RWPE2 (cell line): ENCODE results near the gene FUNDC2.

Experiments
- ATAC-seq: fragments of 200-7000 bp; cut with Tn5 transposase; 3 replicates; pipeline ENCODE4 v1.9.1; 2021; ENCODE audit warnings: low read depth
- DNase-seq: peaks from one replicate; pipeline ENCODE4 v3.0.0-alpha.2; 2020; ENCODE audit warnings: low spot score
- H3K27ac ChIP-seq: fragments of 450-650 bp; 2 replicates; pipeline ENCODE4 v1.5.1; 2017; ENCODE audit warnings: mild to moderate bottlenecking; ENCODE audit not compliant: poor library complexity, severe bottlenecking
- H3K27me3 ChIP-seq: fragments of 250-450 bp; sonication (Bioruptor Pico); 2 replicates; pipeline ENCODE4 v1.5.1; 2021; ENCODE audit warnings: mild to moderate bottlenecking, moderate library complexity; ENCODE audit not compliant: insufficient read depth, poor library complexity, severe bottlenecking
- H3K36me3 ChIP-seq: fragments of 250-450 bp; sonication (Bioruptor Pico); 2 replicates; pipeline ENCODE4 v1.5.1; 2020; ENCODE audit warnings: low read depth, mild to moderate bottlenecking, moderate library complexity
- H3K4me1 ChIP-seq: fragments of 250-450 bp; sonication (Bioruptor Pico); 2 replicates; pipeline ENCODE4 v1.5.1; 2021; ENCODE audit warnings: mild to moderate bottlenecking, moderate library complexity; ENCODE audit not compliant: insufficient read depth, poor library complexity, severe bottlenecking
- H3K4me3 ChIP-seq: fragments of 250-450 bp; sonication (Bioruptor Pico); 2 replicates; pipeline ENCODE4 v1.5.1; 2021; ENCODE audit warnings: mild to moderate bottlenecking, moderate library complexity; ENCODE audit not compliant: severe bottlenecking
- H3K9me3 ChIP-seq: fragments of 250-450 bp; sonication (Bioruptor Pico); 2 replicates; pipeline ENCODE4 v1.5.1; 2021; ENCODE audit warnings: mild to moderate bottlenecking, moderate library complexity; ENCODE audit not compliant: severe bottlenecking
- TF ChIP-seq, protein P1 (sequence below): fragments of 450-650 bp; IDR thresholded peaks from one replicate; pipeline ENCODE4 v1.5.1; 2017; ENCODE audit warnings: mild to moderate bottlenecking, moderate library complexity; ENCODE audit not compliant: poor library complexity, severe bottlenecking

The FUNDC2 gene

DNA sequence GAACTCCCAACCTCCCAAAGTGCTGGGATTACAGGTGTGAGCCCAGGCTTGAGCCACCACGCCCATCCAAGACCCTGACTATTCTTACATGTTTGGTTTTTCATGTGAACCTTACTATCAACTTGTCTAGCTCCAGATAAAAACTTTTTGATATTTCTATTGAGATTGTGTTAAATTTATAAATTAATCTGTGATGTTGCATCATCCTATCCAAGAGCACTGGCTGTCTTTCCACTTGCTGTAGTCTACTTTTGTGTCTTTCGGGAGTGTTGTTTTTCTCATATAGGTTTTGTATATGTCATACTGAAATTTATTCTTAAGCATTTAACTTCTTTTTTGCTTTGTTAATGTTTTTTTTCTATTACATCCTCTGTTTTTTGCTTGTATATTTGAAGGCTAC lies 79.3 kb downstream of the FUNDC2 start:
- ATAC-seq (no peak), DNase-seq (no peak)
- no peaks in the 10 kb centered on the region for H3K27me3 ChIP-seq
- H3K27ac ChIP-seq, result no peak overlapping the region
- TF ChIP-seq, protein P1, sequence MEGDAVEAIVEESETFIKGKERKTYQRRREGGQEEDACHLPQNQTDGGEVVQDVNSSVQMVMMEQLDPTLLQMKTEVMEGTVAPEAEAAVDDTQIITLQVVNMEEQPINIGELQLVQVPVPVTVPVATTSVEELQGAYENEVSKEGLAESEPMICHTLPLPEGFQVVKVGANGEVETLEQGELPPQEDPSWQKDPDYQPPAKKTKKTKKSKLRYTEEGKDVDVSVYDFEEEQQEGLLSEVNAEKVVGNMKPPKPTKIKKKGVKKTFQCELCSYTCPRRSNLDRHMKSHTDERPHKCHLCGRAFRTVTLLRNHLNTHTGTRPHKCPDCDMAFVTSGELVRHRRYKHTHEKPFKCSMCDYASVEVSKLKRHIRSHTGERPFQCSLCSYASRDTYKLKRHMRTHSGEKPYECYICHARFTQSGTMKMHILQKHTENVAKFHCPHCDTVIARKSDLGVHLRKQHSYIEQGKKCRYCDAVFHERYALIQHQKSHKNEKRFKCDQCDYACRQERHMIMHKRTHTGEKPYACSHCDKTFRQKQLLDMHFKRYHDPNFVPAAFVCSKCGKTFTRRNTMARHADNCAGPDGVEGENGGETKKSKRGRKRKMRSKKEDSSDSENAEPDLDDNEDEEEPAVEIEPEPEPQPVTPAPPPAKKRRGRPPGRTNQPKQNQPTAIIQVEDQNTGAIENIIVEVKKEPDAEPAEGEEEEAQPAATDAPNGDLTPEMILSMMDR, result no peak
- no peaks in the 10 kb centered on the region for H3K4me1 ChIP-seq
- H3K9me3 ChIP-seq, result no peaks in the 10 kb centered on the region
- no peak overlapping the region for H3K4me3 ChIP-seq
- no peaks in the 10 kb centered on the region; the same call in 1 of the 2 replicates for H3K36me3 ChIP-seq

DNA sequence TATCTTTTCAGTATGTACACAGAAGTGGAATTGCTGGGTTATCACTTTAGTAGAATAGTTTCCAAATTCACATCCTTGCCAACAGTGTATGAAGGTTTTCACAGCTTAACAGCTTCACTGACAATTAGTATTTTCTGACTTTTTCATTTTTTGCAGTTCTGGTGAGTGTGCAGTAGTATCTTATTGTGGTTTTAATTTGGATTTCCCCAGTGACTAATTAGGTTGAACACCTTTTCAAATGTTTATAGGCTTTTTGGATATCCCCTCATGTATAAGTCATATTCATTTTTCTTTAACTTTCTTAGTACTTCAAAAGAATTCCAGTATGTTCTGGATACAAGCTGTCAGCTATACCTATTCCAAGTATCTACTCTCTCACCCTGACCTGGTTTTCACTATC lies 81.8 kb downstream of the FUNDC2 start:
- H3K27me3 ChIP-seq, result no peaks in the 10 kb centered on the region
- H3K36me3 ChIP-seq, result no peaks in the 10 kb centered on the region; the same call in 1 of the 2 replicates
- H3K4me1 ChIP-seq, result peaks cover 14% of the 10 kb centered on the region
- TF ChIP-seq, protein P1, result no peak
- DNase-seq (no peak), ATAC-seq (no peak)
- H3K9me3 ChIP-seq, result no peaks in the 10 kb centered on the region
- no peak overlapping the region for H3K4me3 ChIP-seq
- H3K27ac ChIP-seq, result no peak overlapping the region
